ENCODE measurements around the gene SEL1L3. TPM values are rescaled to one million over a fixed set of nuclear protein-coding genes. Genes with fewer than 3 reads are reported as not detected.
"Not testable (repeated sequence)": the region's sequence is repeated elsewhere in the genome, so short reads cannot be mapped to it uniquely, and the experiment has no call there.

Gene SEL1L3
- polyA plus RNA-seq (ENCODE audit: insufficient read length in 4 of 4) = 10 to 100 TPM; 16.3 to 25.4 (median 24.1) TPM

DNA sequence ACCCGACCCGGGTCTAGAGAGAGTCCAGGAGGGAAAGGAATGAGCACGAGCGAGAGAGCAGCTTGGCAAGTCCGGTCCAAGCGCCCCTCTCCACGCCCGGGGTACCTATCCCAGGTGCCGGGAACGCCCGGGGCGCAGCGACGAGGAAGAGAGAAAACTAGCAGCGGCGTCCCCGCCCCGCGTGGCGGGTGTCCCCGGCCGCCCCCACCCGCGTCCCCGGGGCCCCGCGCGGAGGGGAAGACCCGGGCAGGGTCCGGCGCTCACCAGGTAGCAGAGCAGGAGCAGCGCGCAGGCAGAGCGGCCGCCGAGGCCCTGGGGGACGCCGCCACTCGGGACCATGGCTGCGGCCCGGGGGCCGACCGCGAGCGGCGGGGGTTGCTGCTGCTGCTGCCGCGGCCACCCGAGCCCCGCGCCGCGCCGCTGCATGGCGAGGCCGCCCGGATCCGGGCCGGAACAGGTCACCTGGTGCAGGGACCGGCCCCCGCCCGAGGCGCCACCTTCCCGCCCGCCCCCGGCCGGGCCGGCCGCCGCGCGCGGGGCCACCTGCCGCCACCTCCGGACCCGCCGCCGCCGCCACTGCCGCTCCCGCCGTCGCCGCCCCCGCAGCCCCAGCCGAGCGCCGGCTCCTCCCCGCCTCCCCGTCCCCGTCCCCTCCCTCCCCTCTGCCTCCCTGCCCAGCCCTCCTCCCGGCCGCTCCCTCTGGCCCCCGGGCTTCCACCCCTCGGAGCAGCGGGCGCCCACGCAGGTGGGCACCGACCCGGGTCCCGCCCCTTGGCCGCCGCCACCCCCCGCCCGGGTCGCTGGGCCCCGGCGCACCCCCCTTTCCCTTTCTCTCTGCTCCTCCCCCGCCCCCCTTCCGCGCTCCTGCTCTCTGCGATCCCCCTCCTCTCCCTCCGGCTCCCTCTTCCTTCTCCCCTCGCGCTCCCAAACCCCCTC is at the start of gene SEL1L3:
Gene SEL1L3, minus strand, starts transcription at position 578 of the 936 bp plus-strand sequence. Its CDS starts 152 bp downstream, at position 426.
- DNase-seq (ENCODE audit: low read depth in 4 of 4, low spot score in 3 of 4) = no peak

DNA sequence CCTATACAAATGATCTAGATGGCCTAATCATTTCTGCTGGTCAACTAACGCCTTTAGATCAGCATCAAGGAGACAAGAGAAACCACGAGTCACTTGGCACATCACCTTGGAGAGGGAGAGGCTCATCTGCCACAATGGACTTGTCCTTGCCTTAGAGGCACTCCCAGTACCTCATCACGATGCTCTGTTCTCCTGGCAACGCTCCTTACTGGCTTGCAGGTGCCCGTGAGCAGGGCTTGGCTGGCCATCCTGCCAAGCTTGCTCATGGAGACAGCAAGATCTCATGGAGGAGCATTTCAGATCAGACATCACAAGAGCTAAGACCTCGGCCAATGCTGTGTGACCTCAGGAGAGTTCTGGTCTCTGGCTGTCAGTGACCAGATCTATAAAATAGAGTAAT is 48.6 kb upstream of the SEL1L3 start:
- no peak for DNase-seq (ENCODE audit: low read depth in 4 of 4, low spot score in 3 of 4)

DNA sequence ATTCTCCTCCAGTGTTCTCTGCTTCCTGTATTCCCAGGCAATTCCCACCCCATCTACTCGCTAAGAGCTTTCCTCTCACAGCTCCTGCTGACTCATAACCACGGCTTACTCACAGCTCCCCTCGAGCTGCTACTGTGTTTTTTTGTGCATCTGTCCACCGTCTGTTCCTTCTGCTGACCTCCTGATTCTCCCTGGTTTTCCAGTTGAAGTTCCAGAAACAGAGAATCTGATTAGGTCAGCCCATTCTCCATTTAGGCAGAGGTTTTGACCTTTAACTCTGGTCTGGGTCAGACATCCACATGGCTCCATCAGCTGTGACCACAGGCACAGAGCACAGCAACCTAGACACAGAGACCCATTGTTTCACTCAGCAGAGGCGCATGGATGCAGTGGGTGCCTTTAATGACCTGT is 45.7 kb upstream of the SEL1L3 start:
- no peak for DNase-seq (ENCODE audit: low read depth in 4 of 4, low spot score in 3 of 4)

DNA sequence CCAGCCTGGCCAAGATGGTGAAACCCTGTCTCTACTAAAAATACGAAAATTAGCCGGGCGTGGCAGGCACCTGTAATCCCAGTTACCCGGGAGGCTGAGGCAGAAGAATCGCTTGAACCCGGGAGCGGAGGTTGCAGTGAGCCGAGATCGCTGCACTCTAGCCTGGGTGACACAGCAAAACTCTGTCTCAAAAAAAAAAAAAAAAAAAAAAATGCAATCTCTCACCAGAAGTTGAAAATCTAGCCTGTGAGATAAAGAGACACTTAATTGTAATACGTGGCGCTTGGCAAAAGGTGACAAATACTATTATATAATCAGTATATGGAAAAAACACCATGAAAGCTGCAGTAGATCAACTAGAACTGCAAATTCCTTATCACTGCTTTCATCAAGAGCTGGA is 43.3 kb upstream of the SEL1L3 start:
- DNase-seq (ENCODE audit: low read depth in 4 of 4, low spot score in 3 of 4) = not testable (repeated sequence)

DNA sequence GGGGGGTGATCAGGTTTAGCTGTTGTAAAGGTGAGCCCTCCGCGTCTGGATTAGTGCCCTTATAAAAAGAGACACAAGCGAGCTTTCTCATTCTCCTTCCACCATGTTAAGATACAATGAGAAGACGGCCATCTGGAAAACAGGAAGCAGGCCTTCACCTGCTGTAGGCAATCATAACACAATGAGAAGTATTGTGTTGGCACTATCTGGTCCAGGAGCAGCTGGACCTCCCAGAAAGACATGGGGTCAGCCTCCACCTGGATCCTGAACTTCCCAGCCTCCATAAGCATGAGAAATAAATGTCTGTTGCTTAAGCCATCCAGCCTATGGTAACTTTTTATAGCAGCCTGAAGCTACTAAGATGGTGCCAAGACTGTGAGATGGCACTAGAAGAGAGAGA is 42.6 kb upstream of the SEL1L3 start:
- no peak for DNase-seq (ENCODE audit: low read depth in 4 of 4, low spot score in 3 of 4)

DNA sequence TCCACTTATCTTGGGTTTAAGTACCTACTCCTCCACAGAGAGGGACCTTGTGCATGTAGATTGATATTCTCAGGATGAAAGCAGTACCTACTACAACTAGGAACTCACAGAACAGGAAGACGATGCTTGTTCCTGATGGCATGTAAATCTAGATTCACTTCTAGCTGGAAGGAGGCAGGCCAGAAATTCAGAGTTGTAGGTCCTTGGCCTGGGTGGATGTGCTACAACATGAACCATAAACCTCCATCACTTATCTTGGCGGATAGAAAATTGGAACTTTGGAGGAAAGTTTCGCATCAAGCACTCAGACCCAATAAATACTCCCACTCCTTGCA is 41.9 kb upstream of the SEL1L3 start:
- no peak for DNase-seq (ENCODE audit: low read depth in 4 of 4, low spot score in 3 of 4)

DNA sequence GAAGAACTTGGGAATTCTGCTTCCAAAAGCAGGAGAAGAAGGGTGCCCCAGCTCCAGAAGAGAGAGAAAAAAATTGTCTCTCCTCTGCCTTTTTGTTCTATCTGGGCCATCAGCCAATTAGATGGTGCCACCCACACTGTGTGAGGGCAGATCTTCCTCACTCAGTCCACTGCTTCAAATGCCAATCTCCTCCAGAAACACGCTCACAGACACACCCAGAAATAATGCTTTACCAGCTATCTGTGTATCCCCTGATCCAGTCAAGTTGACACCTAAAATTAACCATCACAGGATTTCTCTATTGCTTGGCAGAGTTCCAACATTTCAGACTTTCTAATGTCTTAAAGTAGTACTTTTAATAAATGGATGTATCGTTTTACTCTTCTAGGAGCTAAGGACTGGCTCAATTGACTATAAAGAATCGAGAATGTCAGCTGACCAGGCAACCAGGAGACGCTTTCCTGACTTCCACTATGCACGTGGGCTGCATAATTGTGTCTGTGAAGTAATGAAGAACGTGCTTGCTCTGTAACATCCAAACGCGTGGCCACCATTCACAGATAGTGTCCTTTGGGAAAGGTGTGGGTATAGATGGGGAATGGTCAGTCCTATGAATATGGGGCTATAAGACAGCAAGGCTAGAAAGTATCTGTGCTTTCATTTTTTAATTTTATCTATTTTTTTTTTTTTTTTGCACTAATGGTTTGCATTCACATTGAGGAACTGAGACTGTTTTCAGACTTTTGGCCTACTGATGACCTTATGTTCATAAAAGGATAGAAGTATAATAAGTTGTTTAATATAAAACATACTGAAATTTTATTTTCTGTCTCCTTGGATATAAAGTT is 41.3 kb upstream of the SEL1L3 start:
- DNase-seq (ENCODE audit: low read depth in 4 of 4, low spot score in 3 of 4) = no peak

DNA sequence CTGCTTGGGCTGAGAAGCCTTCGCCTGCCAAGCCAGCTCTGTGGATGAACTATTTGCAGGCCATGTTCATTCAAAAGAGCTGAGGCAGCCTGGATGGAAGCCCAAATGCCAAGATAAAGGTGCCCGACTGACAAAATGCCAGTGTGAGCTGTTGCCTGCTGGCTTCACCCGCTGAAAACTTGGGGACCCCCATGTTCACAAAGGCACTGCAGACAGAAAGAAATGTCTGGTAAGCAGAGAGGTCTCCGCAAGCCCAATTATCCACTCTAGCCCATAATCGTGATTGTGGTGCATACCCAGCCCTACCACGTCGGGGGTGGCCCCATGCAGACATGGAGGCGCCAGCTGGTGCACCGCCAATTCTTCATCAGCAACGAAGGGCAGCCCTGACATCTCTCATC is 38.2 kb upstream of the SEL1L3 start:
- DNase-seq (ENCODE audit: low read depth in 4 of 4, low spot score in 3 of 4) = no peak

DNA sequence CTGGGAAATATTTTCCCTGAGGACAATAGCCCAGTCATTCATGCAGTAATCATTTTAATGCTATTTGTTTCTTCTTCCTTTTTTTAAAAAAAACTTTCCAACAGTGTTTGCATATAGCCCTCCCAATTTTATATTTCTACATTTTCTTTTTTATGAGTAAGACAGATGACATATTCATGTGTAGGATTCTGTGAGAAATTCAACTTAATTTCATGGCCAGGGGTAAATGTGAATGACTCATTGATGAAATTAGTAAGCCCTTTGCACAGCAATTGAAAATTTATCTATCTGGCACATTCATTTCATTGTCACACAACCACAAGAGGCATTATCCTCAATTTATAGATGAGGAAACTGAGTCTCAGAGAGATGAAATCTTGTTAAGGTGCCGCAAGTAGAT is 37.5 kb upstream of the SEL1L3 start:
- DNase-seq (ENCODE audit: low read depth in 4 of 4, low spot score in 3 of 4) = no peak

DNA sequence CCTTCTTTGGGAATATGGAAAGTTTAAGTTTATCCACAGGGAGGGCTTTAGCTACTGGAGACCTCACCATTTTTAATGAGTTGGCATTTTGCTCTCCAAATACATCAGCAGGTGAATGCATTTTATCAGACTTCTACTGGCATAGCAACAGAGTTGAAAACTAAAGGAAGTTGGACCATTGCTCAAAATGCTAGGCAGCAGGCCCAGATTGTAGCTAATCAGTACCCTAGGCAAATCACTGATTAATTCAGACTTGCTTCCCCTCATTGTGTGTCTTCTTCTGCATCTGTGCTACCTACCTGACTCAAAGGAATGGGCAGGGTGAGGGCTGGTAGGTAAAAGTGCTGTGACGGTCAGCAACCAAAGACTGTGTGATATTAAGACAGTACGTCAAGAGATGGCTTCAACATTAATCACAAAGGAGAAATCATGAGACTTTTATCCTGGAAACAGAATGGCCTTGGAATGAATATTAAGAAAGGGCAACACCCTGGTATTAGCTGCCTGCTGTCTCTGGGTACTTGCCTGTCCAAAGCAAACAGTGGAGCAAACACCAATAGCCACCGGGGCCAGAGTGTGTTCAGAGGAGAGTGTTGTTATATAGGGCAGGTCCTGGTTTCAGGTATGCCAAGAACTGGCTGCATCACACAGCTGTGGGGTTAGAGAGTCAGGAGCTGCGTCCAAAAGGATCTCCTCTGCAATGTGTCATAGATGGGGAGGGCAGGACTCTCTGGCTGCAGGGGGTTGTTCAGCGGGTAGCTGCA is 34.2 kb upstream of the SEL1L3 start:
- DNase-seq (ENCODE audit: low read depth in 4 of 4, low spot score in 3 of 4) = no peak

DNA sequence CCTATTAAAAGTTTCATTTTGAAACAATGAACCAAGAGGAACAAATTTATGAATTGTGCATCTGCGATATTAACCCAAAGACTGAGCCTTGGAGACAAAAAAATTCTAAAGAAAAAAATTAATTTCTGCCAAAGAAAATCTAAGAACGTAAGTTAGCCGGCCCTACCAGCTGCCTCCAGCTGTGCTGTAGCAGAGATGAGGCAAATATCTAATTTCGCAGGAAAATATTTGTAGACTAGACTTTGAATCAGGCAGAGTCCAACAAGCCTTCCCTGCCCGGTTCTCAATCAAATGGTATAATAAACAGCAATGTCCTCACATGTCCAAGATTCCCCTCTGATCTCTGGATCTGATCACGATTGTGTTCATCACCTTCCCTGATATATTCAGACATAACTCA is 30.0 kb upstream of the SEL1L3 start:
- no peak for DNase-seq (ENCODE audit: low read depth in 4 of 4, low spot score in 3 of 4)

DNA sequence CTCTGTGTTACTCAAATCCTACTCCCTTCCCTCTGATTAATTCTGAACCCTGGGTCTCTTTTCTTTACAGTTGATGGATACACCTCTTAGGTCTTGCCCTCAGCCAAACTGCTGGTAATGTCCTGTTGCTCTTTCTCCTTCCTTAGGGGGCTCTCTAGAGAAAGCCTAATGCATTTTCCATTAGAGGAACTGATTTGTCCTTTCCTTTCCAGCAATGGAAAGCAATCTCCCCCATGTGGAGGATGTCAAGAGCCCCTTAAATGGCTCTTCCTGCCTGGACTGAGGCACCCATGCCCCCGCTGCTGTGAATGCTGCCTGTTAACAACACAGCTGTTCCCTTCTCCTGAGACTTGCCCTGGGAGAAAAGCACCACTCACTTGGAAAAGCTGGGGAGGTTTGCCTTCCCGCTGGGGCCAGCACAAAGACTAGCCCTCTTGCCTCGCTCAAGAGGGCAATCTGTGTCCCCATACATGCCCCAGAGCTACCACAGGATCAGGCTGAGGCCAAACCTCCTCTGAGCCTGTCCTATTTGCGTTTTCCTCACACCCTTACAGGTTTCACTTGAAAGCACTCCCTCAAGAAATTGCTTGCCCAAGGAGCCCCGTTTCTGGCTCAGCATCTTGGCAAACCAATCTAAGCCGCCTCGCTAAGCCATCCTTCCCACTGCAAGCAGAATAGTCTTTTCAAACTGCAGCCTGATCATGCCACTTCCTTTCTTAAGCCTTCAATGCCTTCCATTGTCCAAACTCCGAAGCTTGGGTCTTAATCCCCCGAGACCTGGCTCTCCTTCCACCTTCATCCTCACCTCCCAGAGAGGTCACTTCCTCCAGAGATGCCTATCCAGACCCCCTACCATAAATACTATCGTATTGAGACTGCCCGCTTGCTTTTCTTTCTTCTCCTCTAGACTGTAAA is 28.0 kb upstream of the SEL1L3 start:
- no peak for DNase-seq (ENCODE audit: low read depth in 4 of 4, low spot score in 3 of 4)

DNA sequence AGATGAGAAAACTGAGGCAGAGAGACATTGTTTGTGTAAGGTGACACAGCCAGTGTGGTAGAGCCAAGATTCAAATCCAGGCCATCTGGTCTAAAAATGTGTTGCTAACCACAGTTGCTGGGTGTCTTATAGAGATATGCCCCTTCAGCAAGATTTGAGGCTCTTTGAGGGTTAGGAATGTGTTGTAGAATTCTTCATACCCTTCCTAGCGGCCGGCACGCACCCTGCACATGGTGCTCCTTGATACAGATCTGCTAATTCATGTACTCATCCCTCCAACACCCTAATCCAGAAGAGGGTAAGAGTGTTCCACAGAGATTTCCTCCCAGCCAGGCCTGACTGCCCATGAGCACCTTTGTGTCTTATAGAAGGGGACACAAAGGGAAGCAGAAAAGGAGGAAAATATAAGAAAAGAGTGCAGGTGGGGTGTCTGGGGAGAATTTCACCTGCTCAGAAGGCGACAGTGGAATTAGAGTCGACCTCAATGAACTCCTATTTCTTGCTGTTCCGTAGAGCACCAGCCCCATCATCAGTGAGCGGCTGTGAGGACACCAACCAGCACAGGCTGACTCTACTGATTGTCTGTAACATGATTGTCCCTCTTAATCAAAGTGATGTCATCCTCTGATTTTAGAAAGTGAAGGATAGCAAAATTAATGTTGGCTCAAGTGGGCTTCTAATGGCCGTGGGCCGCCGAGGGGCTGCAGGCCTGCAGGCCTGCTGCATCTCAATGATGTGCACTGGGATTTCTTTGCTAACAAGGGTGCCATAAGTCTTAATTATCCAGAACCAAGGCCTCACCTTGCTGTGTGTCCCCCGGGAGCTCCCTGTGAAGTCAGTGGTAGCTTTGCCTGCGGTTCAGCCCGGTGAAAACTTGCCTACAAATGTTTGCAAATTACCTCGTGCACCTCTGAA is 27.1 kb upstream of the SEL1L3 start:
- DNase-seq (ENCODE audit: low read depth in 4 of 4, low spot score in 3 of 4) = no peak

DNA sequence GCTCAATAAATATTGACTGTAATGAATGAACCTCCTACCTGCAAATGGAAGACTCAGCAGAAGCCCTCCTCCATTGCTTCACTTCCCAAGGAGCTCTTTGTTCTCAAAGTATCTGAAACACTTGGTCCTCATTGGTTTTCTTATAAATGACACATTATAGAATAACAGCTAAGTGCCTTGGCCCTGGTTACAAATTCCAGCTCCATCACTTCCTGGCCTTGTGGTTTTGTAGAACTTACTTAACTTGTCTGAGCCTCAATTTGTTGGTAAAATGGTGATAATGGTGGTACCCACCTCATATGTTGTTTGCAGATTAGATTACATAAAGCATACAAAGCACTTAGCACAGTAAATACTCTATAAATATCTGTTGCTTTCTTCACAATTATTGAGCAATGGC is 26.0 kb upstream of the SEL1L3 start:
- DNase-seq (ENCODE audit: low read depth in 4 of 4, low spot score in 3 of 4) = no peak

DNA sequence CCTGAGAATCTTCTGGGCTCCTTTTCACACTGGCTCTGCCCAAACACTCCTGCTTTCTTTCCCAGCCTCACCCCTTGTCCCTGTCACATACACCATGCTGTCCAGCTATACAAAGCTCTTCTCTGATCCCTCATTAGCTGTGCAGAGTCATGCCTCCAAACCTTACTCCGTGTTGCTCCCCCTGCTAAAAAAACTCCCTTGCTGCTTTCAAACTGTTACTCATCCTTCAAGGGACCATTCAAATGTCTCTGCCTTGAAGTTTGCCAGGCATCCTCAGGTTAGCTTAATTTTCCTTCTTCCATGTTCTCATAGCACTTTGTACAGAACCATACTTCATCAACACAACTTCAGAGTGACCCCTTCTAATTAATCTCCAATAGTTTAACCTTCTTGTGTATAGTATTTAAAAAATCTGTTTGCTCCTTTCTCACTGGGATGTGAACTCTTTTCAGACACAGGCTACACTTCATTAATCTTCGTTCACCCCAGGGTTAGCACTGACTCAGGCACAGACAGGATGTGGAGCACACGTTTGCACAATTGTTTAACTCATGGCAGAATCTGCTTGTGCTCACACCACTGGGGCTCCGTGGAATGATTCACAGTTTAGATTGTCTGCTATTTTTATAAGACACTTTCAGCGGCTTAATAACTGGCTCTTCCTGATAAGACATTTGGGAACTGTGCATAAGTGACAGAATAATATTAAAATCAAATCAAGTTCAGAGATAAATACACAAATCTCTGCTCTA is 21.4 kb upstream of the SEL1L3 start:
- DNase-seq (ENCODE audit: low read depth in 4 of 4, low spot score in 3 of 4) = no peak

DNA sequence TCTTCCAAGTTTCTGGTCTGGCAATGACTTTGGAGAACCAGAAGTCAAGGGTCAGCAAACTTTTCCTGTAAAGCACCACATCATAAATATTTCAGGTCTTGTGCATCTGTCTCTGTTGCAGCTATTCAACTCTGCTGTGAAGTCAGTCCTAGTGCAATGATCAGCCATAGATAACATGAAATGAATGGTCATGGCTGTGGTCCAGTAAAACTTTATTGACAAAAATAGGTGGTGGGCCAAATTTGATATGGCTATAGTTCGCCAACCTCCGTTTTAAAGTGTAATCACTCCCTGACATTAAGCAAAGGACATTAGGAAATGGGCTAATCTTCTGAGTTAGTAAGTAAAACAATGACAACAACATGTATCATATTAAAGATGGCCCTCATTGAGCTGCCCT is 20.8 kb upstream of the SEL1L3 start:
- DNase-seq (ENCODE audit: low read depth in 4 of 4, low spot score in 3 of 4) = no peak

DNA sequence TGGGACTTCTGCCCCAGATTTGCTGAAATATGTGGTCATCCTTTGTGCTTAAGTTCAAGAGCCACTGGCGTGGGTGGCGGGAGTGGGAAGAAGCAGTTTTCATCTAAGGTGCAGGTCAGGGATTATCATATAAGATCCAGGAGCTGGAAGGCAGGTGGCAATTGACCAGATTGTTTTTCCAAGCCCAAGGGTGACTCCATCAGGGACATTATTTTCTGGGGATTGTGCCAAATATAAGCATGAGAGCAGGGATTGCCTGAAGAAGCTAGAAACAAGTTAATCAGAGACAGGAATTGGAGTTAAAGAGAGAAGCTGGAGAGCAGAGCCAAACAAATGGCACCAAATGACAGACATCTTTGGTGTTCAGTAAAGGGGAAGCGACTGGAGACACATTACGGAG is 19.4 kb upstream of the SEL1L3 start:
- no peak for DNase-seq (ENCODE audit: low read depth in 4 of 4, low spot score in 3 of 4)

DNA sequence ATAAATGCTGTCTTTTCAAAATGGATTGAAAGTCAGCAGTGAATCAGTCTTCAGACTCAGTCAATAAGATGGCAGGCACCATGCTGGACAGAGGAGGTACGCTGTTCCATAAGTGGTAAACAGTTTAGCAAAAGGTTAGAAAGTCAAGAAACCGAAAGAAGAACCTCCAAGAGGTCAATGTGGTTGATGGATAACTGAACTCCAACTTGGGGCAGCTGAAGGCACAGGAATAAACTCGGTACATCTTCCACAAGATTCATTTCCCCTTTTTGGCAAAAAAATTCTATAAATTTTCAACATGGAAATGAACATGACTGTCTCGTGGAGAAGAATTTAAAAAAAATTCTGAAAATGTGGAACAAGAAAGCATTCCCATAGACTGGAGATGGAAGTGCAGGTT is 18.4 kb upstream of the SEL1L3 start:
- no peak for DNase-seq (ENCODE audit: low read depth in 4 of 4, low spot score in 3 of 4)

All from right renal pelvis (tissue), 4 donors.